Naive B cell (primary cell): ENCODE results near the gene ANKS4B. TPM values are rescaled to one million over a fixed set of nuclear protein-coding genes. Genes with fewer than 3 reads are reported as not detected.

Source experiments
- ATAC-seq, 2 donors: fragments of 150-1000 bp; cut with Tn5 transposase; 2 replicates each; pipeline ENCODE4 v1.10.0; 2021; ENCODE audit warnings: low read depth in 2 of 2, mild to moderate bottlenecking in 2 of 2, moderate library complexity in 2 of 2
- DNase-seq: peaks from one replicate; pipeline ENCODE4 v3.0.0; 2022
- H3K27ac Mint-ChIP-seq, 6 donors: one replicate each; pipeline ENCODE4 v1.8.0; 2020 to 2022; ENCODE audit warnings: mild to moderate bottlenecking in 6 of 6, mixed read lengths in 6 of 6, moderate library complexity in 5 of 6, inconsistent platforms in 2 of 6
- H3K27me3 Mint-ChIP-seq, 3 donors: one replicate each; pipeline ENCODE4 v1.8.0; 2021 to 2022; ENCODE audit warnings: mixed read lengths in 3 of 3, mild to moderate bottlenecking in 1 of 3
- H3K36me3 Mint-ChIP-seq, 2 donors: one replicate each; pipeline ENCODE4 v1.8.0; 2020 to 2022; ENCODE audit warnings: mixed read lengths in 2 of 2, inconsistent platforms in 1 of 2, mild to moderate bottlenecking in 1 of 2
- H3K4me1 Mint-ChIP-seq, 3 donors: one replicate each; pipeline ENCODE4 v1.8.0; 2020 to 2022; ENCODE audit warnings: mixed read lengths in 3 of 3, inconsistent platforms in 1 of 3, mild to moderate bottlenecking in 1 of 3, moderate library complexity in 1 of 3
- H3K4me3 Mint-ChIP-seq, 8 donors: one replicate each; pipeline ENCODE4 v1.8.0; 2020 to 2022; ENCODE audit warnings: mild to moderate bottlenecking in 8 of 8, mixed read lengths in 8 of 8, moderate library complexity in 8 of 8, inconsistent platforms in 2 of 8
- H3K9me3 Mint-ChIP-seq, 7 donors: one replicate each; pipeline ENCODE4 v1.8.0; 2020 to 2022; ENCODE audit warnings: mixed read lengths in 7 of 7, mild to moderate bottlenecking in 5 of 7, inconsistent platforms in 2 of 7, moderate library complexity in 1 of 7
- polyA plus RNA-seq, 6 donors: library from polyadenylated mRNA; unstranded; fragments of 300-500 nt; fragmentation: Illumina TruSeq; gene quantifications; one replicate each; pipeline ENCODE4 v1.2.3, GENCODE V29; 2021; ENCODE audit warnings: low read depth in 6 of 6

Gene ANKS4B
- polyA plus RNA-seq, 6 donors from 2014 or later = not detected

- Mint-ChIP-seq H3K4me1 (peaks cover 29 to 31% (median 29%) of the 10 kb centered on the region in 3 donors), H3K4me3 (peak overlapping the region; percentile 86 to 98 (median 96)), H3K36me3 (no peaks in the 10 kb centered on the region), H3K27ac (peak overlapping the region; percentile 75 to 97 (median 85)), H3K27me3 (no peaks in the 10 kb centered on the region), H3K9me3 (no peaks in the 10 kb centered on the region)
- peak; percentile 72 to 74 for ATAC-seq
- peak; percentile 56 for DNase-seq
Measured at GRCh38 chr16:21301168-21301894, 67.8 kb downstream of the ANKS4B start.

- H3K27ac Mint-ChIP-seq = peak overlapping the region in 4 of 6 donors; percentile 64 to 91 (median 86)
- no peak for DNase-seq
Measured at GRCh38 chr16:21301895-21302291, 68.4 kb downstream of the ANKS4B start.

GRCh38 chr16:21302454-21302853 lies 69.0 kb downstream of the ANKS4B start:
- H3K27ac Mint-ChIP-seq = peak overlapping the region in 3 of 6 donors; percentile 28 to 84 (median 33)
- peak overlapping the region; percentile 86 to 98 (median 96) for H3K4me3 Mint-ChIP-seq
- DNase-seq (no peak), ATAC-seq (no peak)
- peaks cover 29 to 31% (median 29%) of the 10 kb centered on the region in 3 donors for H3K4me1 Mint-ChIP-seq
- H3K27me3 Mint-ChIP-seq = no peaks in the 10 kb centered on the region
- H3K36me3 Mint-ChIP-seq = no peaks in the 10 kb centered on the region
- no peaks in the 10 kb centered on the region for H3K9me3 Mint-ChIP-seq

More at GRCh38 chr16:21301895-21302291, 68.4 kb downstream of the ANKS4B start:
- H3K4me3 Mint-ChIP-seq = peak overlapping the region; percentile 86 to 98 (median 96)
- ATAC-seq = peak in 1 of 2 donors; percentile 3
- H3K27me3 Mint-ChIP-seq = no peaks in the 10 kb centered on the region
- H3K4me1 Mint-ChIP-seq = peaks cover 29 to 31% (median 29%) of the 10 kb centered on the region in 3 donors
- H3K9me3 Mint-ChIP-seq = no peaks in the 10 kb centered on the region
- H3K36me3 Mint-ChIP-seq = no peaks in the 10 kb centered on the region

- Mint-ChIP-seq H3K4me3 (peak overlapping the region in 6 of 8 donors; percentile 86 to 97 (median 94)), H3K27me3 (no peaks in the 10 kb centered on the region), H3K4me1 (peaks cover 29 to 31% (median 29%) of the 10 kb centered on the region in 3 donors), H3K27ac (peak overlapping the region in 2 of 6 donors; percentile 33 to 84), H3K9me3 (no peaks in the 10 kb centered on the region), H3K36me3 (no peaks in the 10 kb centered on the region)
- ATAC-seq = no peak
- no peak for DNase-seq
Measured at GRCh38 chr16:21302898-21303528, 69.5 kb downstream of the ANKS4B start.

Other genes starting within 250 kb of the ANKS4B start
- gene DNAH3, start 82.9 kb upstream of the ANKS4B start, polyA plus RNA-seq = not detected
- gene LDAF1, start 75.0 kb upstream of the ANKS4B start, polyA plus RNA-seq = 10 to 100 TPM; 18.3 to 30.6 (median 22.0) TPM
- gene ZP2, start 22.1 kb upstream of the ANKS4B start, polyA plus RNA-seq = not detected
- gene CRYM, start 44.6 kb downstream of the ANKS4B start, polyA plus RNA-seq = 10 to 100 TPM in 1 of 6 donors, 1 to 10 TPM in 5; 2.4 to 13.0 (median 3.4) TPM